GM12874 (cell line): ENCODE measurements around the gene STK36.

Experiments
- TF ChIP-seq, protein P1 (sequence below): IDR thresholded peaks from 2 replicates; pipeline ENCODE4 v1.5.1; 2011; ENCODE audit warnings: low read depth, mild to moderate bottlenecking, control low read depth, low read length, moderate library complexity; ENCODE audit not compliant: insufficient read depth

Gene STK36

DNA sequence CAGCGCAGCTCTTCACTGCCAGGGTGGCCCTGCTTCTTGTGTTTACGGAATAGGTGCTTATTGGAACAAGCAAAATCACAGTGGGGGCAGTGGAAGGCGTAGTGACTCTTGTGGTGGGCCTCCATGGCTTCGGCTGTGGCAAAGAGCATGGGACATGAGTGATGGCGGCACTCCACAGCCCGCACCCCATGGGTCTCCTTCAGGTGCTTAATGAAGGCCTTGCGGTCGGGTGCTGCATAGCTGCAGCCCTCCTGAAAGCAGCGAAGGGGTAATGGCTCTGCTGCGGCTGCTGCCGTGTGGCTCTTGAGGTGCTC lies 23.1 kb upstream of the STK36 start:
- TF ChIP-seq, protein P1, sequence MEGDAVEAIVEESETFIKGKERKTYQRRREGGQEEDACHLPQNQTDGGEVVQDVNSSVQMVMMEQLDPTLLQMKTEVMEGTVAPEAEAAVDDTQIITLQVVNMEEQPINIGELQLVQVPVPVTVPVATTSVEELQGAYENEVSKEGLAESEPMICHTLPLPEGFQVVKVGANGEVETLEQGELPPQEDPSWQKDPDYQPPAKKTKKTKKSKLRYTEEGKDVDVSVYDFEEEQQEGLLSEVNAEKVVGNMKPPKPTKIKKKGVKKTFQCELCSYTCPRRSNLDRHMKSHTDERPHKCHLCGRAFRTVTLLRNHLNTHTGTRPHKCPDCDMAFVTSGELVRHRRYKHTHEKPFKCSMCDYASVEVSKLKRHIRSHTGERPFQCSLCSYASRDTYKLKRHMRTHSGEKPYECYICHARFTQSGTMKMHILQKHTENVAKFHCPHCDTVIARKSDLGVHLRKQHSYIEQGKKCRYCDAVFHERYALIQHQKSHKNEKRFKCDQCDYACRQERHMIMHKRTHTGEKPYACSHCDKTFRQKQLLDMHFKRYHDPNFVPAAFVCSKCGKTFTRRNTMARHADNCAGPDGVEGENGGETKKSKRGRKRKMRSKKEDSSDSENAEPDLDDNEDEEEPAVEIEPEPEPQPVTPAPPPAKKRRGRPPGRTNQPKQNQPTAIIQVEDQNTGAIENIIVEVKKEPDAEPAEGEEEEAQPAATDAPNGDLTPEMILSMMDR: no peak

GRCh38 chr2:218655751-218656150 lies 16.1 kb upstream of the STK36 start:
- TF ChIP-seq, protein P1: no peak

DNA sequence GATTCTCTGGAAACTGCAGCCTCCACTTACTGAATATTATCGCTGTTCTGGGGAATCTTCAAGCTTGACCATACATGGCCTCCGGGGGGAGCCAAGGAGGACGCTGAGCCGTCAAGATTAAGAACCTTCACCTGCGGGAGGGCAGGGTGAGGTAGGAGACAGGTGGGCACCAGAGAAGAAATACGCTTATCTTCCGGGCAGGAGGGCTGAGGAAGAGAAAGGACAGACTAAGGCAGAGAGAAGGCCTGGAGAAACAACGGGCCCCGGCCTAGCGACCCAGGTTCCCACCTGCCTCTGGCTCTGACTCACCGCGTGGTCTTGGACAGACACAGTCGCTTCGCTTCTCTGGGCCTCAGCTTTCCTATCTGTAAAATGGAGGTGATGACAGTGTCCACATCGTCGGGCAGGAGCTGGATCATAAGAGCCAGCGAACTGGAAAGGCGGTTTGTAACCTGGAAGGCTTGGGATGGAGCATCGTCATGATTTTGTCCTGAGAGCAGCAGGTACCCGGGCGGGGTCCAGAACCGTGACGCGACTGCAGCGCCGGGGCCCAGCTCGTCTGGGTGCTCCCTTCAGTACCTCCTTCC lies 13.1 kb upstream of the STK36 start:
- TF ChIP-seq, protein P1: peak; percentile 69

DNA sequence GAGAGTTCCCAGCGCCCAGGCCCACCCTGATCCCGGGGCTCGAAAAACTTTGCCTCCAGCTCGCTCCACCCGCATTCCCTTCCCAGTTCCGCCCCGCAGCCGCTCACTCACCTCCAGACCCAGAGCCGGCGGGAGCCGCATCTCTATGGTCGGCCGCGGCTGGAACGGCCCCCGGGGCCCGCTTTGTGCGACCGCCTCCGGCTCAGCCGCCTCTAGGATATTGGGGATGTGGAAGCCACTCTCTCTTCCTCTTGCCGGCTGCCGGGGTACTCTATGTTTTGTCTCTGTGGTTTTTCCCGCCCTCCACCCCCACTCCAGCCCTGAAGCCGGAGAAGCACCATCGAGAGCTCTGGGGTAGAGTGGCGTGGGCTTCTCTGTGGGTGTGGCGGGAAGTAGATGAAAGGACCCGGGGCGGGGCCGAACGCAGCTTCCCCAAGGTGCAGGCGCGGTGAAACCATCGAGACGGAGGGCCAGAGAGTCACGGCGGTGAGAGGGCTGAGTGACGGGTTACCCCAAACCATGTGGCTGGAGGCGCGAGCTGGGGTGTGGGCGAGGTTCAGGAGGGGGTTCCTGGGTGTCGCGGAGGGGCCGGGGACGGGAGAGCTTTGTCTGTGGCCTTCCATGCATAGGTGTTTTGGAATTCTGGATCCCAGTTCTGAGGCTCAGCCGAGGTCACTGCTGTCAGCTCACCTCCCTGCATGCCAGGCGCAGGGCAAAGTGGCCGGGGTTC lies 12.5 kb upstream of the STK36 start, which contains the start of the genes BCS1L and ZNF142:
TSS of gene BCS1L (plus strand) at position 426 of the 730 bp plus-strand sequence. CDS start 1,305 bp downstream, outside the sequence.
TSS of gene ZNF142 (minus strand) at position 366 of the 730 bp plus-strand sequence. CDS start 3,194 bp downstream, outside the sequence.
- TF ChIP-seq, protein P1: no peak

DNA sequence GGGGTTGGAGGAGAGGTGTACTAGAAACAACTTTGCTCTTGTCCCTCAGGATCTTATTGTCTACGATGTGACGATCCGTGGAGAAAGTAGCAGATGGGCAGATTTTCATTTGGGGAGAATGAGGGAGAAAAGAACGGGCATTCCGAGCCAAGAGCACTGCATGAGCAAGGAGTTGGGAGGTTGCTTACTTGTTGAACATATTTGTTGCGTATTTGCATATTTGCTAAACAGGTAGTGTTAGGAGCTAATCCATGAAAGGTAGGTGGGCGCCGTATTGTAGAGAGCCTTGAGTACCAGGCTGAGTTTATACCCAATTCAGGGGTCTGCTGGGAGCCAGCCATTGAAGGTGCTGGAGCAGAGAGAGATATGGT lies 11.9 kb upstream of the STK36 start:
- TF ChIP-seq, protein P1: no peak

DNA sequence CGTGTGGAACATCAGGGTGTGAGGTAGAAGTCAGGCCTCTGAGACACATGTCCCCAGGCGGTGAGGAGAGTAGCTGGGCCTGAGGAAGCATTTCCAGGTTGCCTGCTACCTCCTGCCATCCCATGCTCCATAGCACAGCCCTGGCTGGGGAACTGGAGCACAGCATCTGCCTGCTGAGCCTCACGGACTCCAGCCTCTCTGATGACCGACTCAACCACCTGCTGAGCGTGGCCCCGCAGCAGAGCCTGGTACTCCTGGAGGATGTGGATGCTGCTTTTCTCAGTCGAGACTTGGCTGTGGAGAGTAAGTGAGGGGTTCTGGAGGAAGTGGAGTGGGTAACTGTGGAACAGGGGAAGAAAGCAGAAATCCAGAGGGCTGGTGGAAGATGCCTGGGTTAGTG lies 9.5 kb upstream of the STK36 start:
- TF ChIP-seq, protein P1: no peak

GRCh38 chr2:218662827-218663226 lies 9.1 kb upstream of the STK36 start:
- TF ChIP-seq, protein P1: no peak
